PFSK-1 (cell line): Measurements from ENCODE around the gene IGLL1.

Source experiments
- FOXP2 ChIP-seq: optimal IDR thresholded peaks from 2 replicates; pipeline ENCODE3; 2011; ENCODE audit warnings: borderline replicate concordance, control low read depth, inconsistent platforms; ENCODE audit not compliant: insufficient read depth; ENCODE audit errors: extremely low read length, extremely low read depth
- SIN3A ChIP-seq: IDR thresholded peaks from 2 replicates; pipeline ENCODE4 v1.6.1; 2012; ENCODE audit warnings: mild to moderate bottlenecking, low read length, moderate library complexity, borderline replicate concordance; ENCODE audit not compliant: insufficient read depth
- TF ChIP-seq, protein P1 (sequence below), 2 experiments: IDR thresholded peaks; 2 replicates each; pipeline versions ENCODE4 v1.6.1 to v1.8.0; 2011 to 2012; ENCODE audit warnings: low read depth in 2 of 2, low read length in 2 of 2, control low read depth in 1 of 2, inconsistent platforms in 1 of 2, mild to moderate bottlenecking in 1 of 2, moderate library complexity in 1 of 2; ENCODE audit not compliant: insufficient read depth in 1 of 2

DNA sequence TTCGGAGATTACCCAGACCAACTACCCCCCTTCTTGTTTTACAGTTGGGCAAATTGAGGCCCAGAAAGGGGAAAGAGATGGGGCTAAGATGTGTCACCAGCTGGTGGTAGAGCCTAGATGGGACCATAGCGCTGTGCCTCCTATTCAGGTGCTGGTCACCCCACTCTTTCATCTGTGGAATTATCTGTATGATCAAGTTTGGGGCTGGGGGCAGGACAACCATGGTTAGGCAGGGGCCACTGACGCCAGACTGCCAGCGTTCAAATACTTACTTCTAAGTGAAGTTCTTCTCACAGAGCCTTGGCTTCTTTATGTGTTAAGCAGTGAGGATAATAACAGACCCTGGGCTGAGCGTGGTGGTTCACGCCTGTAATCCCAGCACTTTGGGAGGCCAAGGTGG is 55.9 kb downstream of the IGLL1 start:
- TF ChIP-seq, protein P1, sequence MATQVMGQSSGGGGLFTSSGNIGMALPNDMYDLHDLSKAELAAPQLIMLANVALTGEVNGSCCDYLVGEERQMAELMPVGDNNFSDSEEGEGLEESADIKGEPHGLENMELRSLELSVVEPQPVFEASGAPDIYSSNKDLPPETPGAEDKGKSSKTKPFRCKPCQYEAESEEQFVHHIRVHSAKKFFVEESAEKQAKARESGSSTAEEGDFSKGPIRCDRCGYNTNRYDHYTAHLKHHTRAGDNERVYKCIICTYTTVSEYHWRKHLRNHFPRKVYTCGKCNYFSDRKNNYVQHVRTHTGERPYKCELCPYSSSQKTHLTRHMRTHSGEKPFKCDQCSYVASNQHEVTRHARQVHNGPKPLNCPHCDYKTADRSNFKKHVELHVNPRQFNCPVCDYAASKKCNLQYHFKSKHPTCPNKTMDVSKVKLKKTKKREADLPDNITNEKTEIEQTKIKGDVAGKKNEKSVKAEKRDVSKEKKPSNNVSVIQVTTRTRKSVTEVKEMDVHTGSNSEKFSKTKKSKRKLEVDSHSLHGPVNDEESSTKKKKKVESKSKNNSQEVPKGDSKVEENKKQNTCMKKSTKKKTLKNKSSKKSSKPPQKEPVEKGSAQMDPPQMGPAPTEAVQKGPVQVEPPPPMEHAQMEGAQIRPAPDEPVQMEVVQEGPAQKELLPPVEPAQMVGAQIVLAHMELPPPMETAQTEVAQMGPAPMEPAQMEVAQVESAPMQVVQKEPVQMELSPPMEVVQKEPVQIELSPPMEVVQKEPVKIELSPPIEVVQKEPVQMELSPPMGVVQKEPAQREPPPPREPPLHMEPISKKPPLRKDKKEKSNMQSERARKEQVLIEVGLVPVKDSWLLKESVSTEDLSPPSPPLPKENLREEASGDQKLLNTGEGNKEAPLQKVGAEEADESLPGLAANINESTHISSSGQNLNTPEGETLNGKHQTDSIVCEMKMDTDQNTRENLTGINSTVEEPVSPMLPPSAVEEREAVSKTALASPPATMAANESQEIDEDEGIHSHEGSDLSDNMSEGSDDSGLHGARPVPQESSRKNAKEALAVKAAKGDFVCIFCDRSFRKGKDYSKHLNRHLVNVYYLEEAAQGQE (IDR thresholded peaks at IDR 0.05; ENCODE audit: insufficient read depth in 1 of 2, low read depth in 2 of 2, low read length in 2 of 2), result no peak
- TF ChIP-seq SIN3A (no peak), FOXP2 (no peak)
